Measurements from ENCODE around the gene PTPRA. TPM values are rescaled to one million over a fixed set of nuclear protein-coding genes. Genes with fewer than 3 reads are reported as not detected.

Gene PTPRA
- total RNA-seq, 4 donors from 2014 or later: 18.9 to 32.5 (median 27.3) TPM

DNA sequence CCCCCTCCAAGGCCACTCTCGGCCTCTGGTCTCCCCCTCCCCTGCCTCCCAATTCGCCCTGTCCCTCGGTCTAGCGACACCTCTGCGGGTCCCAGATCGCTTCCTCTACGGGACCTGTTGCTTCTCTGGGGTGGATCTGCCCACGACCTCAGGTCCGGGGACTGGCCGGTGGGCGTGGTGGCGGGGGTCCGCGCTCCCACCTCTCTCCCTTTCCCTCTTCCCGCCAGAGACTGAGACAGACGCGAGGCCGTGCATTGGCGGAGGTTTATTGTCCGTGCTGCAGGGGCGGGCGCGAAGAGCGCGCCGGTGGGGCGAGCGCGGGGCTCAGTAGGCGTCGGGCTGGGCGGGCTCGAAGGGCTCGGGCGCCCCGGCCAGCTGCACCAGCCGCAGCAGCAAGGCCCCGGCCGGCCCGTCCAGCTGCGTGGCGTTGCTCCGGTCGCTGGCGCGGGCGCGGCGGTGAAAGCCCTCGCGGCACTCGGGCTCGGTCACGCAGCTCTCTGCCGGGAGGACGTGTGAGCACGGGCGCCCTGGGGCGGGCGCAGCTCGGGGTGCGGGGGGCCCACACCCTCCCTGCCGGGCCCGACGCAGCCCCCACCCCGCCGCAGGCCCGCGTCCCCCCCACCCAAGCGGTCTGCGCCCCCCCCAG, 209.1 kb downstream of the PTPRA start:
- Histone ChIP-seq H3K27me3 (peaks cover 5 to 15% (median 10%) of the 10 kb centered on the region in 3 donors), H3K9me3 (no peaks in the 10 kb centered on the region), H3K4me1 (peaks cover 11% of the 10 kb centered on the region in 2 donors), H3K4me3 (peak overlapping the region in 2 of 4 donors; percentile 2 to 28), H3K27ac (no peak overlapping the region), H3K36me3 (no peaks in the 10 kb centered on the region)
- no peak for ATAC-seq
- TF ChIP-seq POLR2A (IDR thresholded peaks at IDR 0.05): no peak
- TF ChIP-seq, protein P1, sequence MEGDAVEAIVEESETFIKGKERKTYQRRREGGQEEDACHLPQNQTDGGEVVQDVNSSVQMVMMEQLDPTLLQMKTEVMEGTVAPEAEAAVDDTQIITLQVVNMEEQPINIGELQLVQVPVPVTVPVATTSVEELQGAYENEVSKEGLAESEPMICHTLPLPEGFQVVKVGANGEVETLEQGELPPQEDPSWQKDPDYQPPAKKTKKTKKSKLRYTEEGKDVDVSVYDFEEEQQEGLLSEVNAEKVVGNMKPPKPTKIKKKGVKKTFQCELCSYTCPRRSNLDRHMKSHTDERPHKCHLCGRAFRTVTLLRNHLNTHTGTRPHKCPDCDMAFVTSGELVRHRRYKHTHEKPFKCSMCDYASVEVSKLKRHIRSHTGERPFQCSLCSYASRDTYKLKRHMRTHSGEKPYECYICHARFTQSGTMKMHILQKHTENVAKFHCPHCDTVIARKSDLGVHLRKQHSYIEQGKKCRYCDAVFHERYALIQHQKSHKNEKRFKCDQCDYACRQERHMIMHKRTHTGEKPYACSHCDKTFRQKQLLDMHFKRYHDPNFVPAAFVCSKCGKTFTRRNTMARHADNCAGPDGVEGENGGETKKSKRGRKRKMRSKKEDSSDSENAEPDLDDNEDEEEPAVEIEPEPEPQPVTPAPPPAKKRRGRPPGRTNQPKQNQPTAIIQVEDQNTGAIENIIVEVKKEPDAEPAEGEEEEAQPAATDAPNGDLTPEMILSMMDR (IDR thresholded peaks at IDR 0.05 in 4 of 5, conservative IDR thresholded peaks at IDR 0.05 in 1 of 5): no peak
- intact Hi-C loops (cut with DNase I; ENCODE audit: low total_unique reads): no loop called here
- in situ Hi-C loops (cut with MboI; ENCODE audit: low sequenced_read_pairs in 4 of 4): no loop called here
- DNase-seq: no peak

GRCh38 chr20:3082955-3083952, 210.0 kb downstream of the PTPRA start:
- Histone ChIP-seq H3K9me3 (no peaks in the 10 kb centered on the region), H3K27ac (no peak overlapping the region), H3K36me3 (no peaks in the 10 kb centered on the region), H3K27me3 (peaks cover 5 to 15% (median 10%) of the 10 kb centered on the region in 3 donors), H3K4me1 (peaks cover 11% of the 10 kb centered on the region in 2 donors), H3K4me3 (peak overlapping the region in 2 of 4 donors; percentile 28 to 38)
- DNase-seq: no peak
- in situ Hi-C loops (cut with MboI; ENCODE audit: low sequenced_read_pairs in 4 of 4): no loop called here
- no peak for ATAC-seq
- TF ChIP-seq, protein P1 (IDR thresholded peaks at IDR 0.05 in 4 of 5, conservative IDR thresholded peaks at IDR 0.05 in 1 of 5): no peak
- TF ChIP-seq POLR2A (IDR thresholded peaks at IDR 0.05): no peak
- intact Hi-C loops (cut with DNase I; ENCODE audit: low total_unique reads): no loop called here

GRCh38 chr20:3084283-3084985, 211.2 kb downstream of the PTPRA start, which contains the start of gene AVP:
TSS of gene AVP (minus strand) at chr20:3084724. CDS start at chr20:3084674, 50 bp downstream.
- no peak within 1 kb of the TSS for H3K27ac ChIP-seq
- peaks cover 11% of the 10 kb centered on the region in 2 donors for H3K4me1 ChIP-seq
- no peaks in the 10 kb centered on the region for H3K9me3 ChIP-seq
- no peak for TF ChIP-seq POLR2A (IDR thresholded peaks at IDR 0.05)
- TF ChIP-seq, protein P1 (IDR thresholded peaks at IDR 0.05 in 4 of 5, conservative IDR thresholded peaks at IDR 0.05 in 1 of 5): no peak
- ATAC-seq: no peak
- DNase-seq: no peak
- H3K4me3 ChIP-seq: no peak within 1 kb of the TSS
- in situ Hi-C loops (cut with MboI; ENCODE audit: low sequenced_read_pairs in 4 of 4): no loop called here
- intact Hi-C loops (cut with DNase I; ENCODE audit: low total_unique reads): no loop called here
- no peaks in the 10 kb centered on the region for H3K36me3 ChIP-seq
- H3K27me3 ChIP-seq: peaks cover 5 to 15% (median 10%) of the 10 kb centered on the region in 3 donors

DNA sequence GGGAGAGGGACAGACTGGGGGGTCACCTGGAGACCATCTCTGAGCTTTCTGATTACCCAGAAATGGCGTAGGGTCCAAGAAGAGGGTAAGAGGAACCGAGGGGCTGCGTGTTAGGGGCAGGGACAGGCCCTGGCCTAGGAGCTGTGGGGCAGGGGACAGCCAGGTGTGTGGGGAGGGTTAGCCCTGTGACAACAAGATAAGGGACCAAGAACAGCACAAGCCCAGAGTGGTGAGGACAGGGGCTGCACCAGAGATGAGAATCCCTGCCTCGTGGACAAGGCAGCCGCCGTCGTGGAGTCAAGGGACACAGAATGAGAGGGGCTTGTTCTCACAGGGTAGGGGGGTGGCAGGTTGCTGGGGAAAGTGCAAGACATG, 211.7 kb downstream of the PTPRA start:
- TF ChIP-seq POLR2A (IDR thresholded peaks at IDR 0.05): no peak
- TF ChIP-seq, protein P1 (IDR thresholded peaks at IDR 0.05 in 4 of 5, conservative IDR thresholded peaks at IDR 0.05 in 1 of 5): no peak
- ATAC-seq (no peak), DNase-seq (no peak)
- intact Hi-C loops (cut with DNase I; ENCODE audit: low total_unique reads) (no loop called here), in situ Hi-C loops (cut with MboI; ENCODE audit: low sequenced_read_pairs in 4 of 4) (no loop called here)
- Histone ChIP-seq H3K9me3 (no peaks in the 10 kb centered on the region), H3K27ac (no peak overlapping the region), H3K27me3 (peaks cover 5 to 15% (median 10%) of the 10 kb centered on the region in 3 donors), H3K36me3 (no peaks in the 10 kb centered on the region), H3K4me1 (peaks cover 11% of the 10 kb centered on the region in 2 donors), H3K4me3 (no peak overlapping the region)

Measured in gastrocnemius medialis (tissue), 4 donors.